SHP77 treated with DMSO at 0.1 percent for 48 hours (cell line): Measurements from ENCODE around the gene EFHD1.
"Not testable (repeated sequence)": the region's sequence is repeated elsewhere in the genome, so short reads cannot be mapped to it uniquely, and the experiment has no call there.

Experiments used
- DNase-seq: peaks from one replicate; lab custom pipeline; 2025; lab: John Stamatoyannopoulos, UW

Gene EFHD1

GRCh38 chr2:232652505-232652851, 19.1 kb downstream of the EFHD1 start:
- no peak for DNase-seq

DNA sequence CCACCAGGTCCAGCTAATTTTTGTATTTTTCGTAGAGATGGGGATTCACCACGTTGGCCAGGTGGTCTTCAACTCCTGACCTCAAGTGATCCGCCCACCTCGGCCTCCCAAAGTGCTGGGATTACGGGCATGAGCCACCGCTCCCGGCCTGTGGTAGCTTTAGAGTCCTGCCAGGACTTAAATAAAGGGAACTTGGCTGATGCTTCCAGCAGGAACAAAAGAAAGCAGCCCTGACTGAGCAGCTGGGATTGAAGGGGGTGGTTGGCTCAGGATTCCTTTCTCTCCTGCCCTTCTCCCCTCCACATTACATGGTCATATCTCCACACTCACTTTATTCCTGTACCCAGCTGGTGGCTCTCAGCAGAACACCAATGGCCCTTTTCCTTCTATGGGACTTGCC, 20.0 kb downstream of the EFHD1 start:
- DNase-seq = no peak

GRCh38 chr2:232655392-232655791, 22.0 kb downstream of the EFHD1 start:
- DNase-seq = no peak

DNA sequence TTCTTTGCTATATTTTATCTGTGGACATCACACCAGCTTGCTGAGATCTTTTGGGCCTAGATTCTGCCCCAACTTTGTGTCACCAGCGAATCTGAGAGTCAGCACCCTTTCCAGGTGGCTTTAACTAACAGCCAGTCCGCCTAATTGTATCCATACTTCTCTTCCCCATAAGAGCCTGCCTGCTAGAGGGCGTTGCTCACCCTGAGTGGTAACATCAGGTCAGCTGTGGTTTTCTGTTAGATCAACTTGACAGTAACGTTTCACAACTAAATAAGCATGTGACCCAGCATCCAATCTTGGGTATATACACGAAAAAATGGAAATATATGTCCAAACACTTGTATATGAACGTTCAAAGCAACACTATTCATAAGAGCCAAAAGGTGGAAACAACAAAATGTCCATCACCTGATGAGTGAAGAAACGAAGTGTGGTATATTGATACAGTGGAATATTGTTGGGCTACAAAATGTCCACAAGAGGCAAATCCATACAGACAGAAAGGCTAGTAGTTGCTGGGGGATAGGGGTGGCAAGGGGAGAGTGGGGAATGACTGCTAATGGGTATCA, 24.9 kb downstream of the EFHD1 start:
- no peak for DNase-seq

DNA sequence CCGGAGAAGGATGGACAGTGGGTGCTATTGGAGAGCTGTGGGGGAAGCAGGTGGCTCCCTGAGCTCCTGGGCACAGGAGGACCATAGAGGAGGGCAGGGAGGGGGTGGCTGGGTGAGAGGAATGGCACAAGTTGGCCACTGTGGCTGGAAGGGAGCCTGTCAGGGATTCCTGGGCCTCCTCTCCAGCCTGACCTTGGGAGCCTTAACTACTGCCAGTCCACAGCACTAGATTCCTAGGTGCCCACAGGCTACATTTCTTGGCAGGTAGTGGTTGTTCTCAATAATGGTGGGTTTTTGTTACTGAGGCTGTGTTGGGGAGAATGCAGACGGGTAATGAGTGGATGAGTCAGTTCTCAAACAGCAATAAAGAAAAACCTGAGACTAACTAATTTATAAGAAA, 26.0 kb downstream of the EFHD1 start:
- no peak for DNase-seq

- no peak for DNase-seq
Observed at GRCh38 chr2:232662486-232663260, 29.3 kb downstream of the EFHD1 start.

DNA sequence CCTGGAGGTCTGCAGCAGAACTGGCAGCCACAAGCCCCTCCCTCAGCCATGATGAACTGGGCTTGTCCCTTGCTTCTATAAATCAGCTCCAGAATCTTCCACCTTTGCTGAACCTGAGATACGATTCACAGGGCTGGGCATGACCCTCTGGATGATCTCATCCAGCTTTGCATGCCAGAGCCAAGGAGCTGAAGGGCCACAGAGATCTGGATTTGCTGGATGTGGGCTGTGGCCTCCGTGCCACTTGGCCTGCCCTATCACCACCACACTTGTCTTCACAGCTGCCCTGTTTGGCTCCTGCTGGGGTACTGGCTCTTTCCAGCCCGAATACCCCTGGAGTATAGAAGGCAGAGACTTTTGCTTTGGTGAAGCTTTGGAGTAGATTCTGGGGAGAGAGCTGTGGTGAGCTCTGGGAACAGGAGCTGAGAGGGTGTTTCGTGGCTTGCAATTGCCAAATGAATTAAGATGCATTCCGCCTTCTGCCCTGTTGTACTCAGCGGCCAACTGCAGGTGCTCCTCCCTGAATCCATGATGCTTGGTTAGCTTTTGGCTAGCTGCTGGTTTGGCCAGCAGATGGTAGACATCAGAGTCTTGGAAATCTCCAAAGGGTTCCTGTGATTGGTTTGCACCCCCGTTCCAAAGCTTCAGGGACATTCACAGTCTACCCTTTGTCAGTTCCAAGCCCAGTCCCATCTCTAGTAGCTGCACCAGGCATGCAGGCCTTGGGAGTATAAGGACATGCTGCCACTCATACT, 32.8 kb downstream of the EFHD1 start:
- no peak for DNase-seq

DNA sequence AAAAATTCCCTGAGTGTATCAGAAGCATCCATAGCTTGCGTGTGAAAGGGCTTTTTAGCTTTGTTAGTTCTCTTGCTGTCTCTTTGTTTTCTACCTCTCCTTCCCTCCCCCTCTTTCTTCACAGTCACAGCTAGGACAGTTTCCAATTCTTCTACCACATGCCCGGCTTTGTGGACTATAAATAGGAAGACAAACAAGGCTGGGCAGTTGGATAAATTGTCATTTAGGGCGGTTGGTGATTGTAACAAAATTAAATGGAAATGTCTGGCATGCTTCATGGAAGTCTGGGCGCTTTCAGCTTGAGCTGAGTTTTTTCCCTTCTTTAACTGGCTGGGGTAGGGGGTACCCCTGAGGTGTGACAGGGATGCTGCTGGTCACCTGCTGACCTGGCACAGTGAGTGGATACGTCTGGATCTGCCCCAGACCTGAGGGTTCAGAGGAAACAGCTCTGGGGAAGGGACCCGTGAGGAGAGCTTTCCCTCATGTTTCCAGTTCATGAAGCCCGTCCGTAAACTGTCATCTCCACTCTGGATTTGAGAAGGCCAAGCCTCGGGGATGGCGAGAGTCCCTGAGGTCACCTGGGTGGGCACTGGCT, 34.7 kb downstream of the EFHD1 start:
- DNase-seq = no peak

DNA sequence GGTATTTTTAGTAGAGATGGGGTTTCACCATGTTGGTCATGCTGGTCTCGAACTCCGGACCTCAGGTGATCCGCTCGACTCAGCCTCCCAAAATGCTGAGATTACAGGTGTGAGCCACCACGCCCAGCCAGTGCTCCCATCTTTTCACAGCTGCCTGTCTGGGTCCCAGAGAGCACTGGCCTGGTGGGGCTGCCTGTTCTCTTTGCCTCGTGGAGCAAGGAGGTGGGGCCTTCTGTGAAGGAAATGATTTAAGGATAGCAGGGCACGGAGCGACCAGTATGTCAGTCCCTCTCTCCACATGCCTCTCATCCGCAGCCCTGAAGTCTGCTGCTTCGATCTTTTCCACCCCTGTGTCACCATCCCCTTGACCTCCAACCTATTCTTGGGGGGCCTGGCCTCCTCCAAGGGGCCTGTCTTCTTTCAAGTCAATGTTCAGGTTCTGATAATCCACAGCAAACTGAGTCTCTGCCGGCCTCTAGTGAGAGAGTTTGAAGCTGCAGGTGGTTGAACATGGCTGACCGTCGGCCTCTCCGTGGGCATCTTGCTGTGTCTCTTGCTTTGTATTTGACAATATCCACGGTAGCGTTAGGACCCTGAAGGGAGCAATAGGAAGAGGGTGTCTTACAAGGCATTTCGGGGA, 35.5 kb downstream of the EFHD1 start:
- DNase-seq = no peak

DNA sequence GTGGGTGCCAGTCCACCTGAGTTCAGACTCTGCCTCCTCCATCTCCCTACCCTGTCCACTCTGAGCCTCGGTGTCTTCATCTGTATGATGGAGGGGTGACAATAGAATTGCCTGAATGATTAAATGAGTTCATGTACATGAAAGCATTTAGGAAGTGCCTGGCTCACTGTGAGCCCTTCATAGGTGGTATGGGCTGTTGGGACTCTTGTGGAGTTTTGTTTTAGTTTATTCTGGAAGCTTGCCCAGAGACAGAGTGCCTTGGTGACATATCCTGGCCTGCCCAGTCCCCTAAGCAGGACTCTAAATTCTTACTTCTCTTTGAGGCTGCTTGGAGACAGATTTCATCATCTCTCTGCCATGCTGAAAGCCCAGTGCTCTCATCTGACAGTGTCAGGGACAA, 39.2 kb downstream of the EFHD1 start:
- DNase-seq = no peak

DNA sequence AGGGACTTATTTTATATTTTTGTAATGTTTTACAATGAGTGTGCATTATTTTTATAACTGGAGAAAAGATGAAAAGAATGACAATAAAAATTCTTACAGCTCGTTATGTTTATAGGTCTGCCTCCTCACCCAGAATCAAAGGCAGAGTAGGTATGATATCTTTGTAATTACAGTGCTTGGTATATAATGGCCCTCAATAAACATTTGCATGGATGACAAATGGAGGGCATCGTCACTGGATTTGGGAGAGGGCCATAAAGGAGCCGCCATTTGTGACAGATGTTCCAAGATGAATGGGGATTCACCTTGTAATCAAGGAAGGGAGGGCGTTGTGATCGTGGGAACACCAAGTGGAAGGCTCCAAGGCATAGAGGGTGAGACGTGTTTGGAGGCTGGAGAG, 41.1 kb downstream of the EFHD1 start:
- DNase-seq = no peak

- no peak for DNase-seq
Observed at GRCh38 chr2:232675381-232675780, 42.0 kb downstream of the EFHD1 start.

- no peak for DNase-seq
Observed at GRCh38 chr2:232680006-232680405, 46.6 kb downstream of the EFHD1 start.

- DNase-seq = no peak
Observed at GRCh38 chr2:232681527-232681926, 48.1 kb downstream of the EFHD1 start.

GRCh38 chr2:232683368-232683767, 50.0 kb downstream of the EFHD1 start:
- DNase-seq = no peak

GRCh38 chr2:232685391-232685790, 52.0 kb downstream of the EFHD1 start:
- DNase-seq = not testable (repeated sequence)

- no peak for DNase-seq
Observed at GRCh38 chr2:232687382-232688160, 54.2 kb downstream of the EFHD1 start.

GRCh38 chr2:232688201-232688600, 54.8 kb downstream of the EFHD1 start:
- no peak for DNase-seq

GRCh38 chr2:232689152-232689910, 55.9 kb downstream of the EFHD1 start:
- peak; percentile 36 for DNase-seq

- DNase-seq = not testable (repeated sequence)
Observed at GRCh38 chr2:232691117-232691516, 57.7 kb downstream of the EFHD1 start.

DNA sequence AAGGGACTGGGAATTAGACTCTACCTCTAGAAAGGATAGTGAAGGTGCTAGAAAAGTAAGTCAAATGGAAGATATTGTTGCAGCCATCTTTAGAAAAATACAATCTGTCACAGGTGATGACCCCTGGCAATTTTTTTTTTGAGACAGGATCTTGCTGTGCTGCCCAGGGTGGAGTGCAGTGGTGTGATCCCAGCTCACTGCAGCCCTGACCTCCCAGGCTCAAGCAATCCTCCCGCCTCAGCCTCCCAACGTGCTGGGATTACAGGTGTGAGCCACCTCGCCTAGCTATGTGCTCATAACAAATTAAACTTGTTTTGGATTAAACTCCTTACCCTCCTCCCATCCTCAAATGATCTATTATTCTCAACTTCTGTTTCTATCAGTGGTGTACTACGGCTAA, 59.9 kb downstream of the EFHD1 start:
- no peak for DNase-seq
